Osteocyte (in vitro differentiated cells): ENCODE measurements around the gene NRG2. TPM values are rescaled to one million over a fixed set of nuclear protein-coding genes. Genes with fewer than 3 reads are reported as not detected.

Source experiments
- DNase-seq: peaks from one replicate; pipeline ENCODE4 v3.0.0; 2021; ENCODE audit warnings: mixed read lengths; ENCODE audit not compliant: unreplicated experiment; ENCODE audit errors: extremely low spot score
- H3K27ac Mint-ChIP-seq: one replicate; pipeline ENCODE4 v1.8.0; 2021; ENCODE audit warnings: mild to moderate bottlenecking, mixed read lengths; ENCODE audit not compliant: unreplicated experiment
- H3K27me3 Mint-ChIP-seq: one replicate; pipeline ENCODE4 v1.8.0; 2021; ENCODE audit warnings: mixed read lengths; ENCODE audit not compliant: unreplicated experiment
- H3K36me3 Mint-ChIP-seq: one replicate; pipeline ENCODE4 v1.8.0; 2021; ENCODE audit warnings: mixed read lengths; ENCODE audit not compliant: unreplicated experiment
- H3K4me1 Mint-ChIP-seq: one replicate; pipeline ENCODE4 v1.8.0; 2021; ENCODE audit warnings: mixed read lengths; ENCODE audit not compliant: unreplicated experiment
- H3K4me3 Mint-ChIP-seq: one replicate; pipeline ENCODE4 v1.8.0; 2021; ENCODE audit warnings: mild to moderate bottlenecking, moderate library complexity, mixed read lengths; ENCODE audit not compliant: unreplicated experiment
- H3K9me3 Mint-ChIP-seq: one replicate; pipeline ENCODE4 v1.8.0; 2021; ENCODE audit warnings: mixed read lengths; ENCODE audit not compliant: unreplicated experiment
- total RNA-seq: library from RNA; stranded (reverse); gene quantifications from 2 replicates; pipeline ENCODE4 v1.2.1, GENCODE V29; 2021
- TF ChIP-seq, protein P1 (sequence below): fragments of 200-600 bp; sonication (generic); IDR thresholded peaks from 2 replicates; pipeline ENCODE4 v1.5.0; 2021; ENCODE audit warnings: antibody characterized with exemption, mild to moderate bottlenecking, moderate library complexity

Gene NRG2
- total RNA-seq, 1 donor from 2014 or later: 0.86 TPM

DNA sequence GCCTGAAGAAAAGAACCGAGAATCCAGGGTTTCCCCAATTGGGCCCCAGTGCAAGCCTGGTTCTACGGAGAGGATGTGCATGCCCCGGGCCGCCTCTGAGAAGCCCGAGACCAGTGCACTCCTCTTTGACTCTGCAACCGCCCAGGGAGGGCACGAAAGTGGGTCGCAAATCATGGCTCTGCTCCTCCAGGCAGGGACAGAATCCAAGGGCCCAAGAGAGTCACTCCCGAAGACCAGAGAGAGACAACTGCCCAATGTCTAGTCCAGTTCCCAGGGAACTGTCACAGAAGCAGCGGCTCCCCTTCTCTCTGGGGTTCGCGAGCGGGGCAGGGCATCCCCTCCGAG lies 139.7 kb downstream of the NRG2 start:
- peaks cover 6% of the 10 kb centered on the region for H3K4me1 Mint-ChIP-seq
- TF ChIP-seq, protein P1, sequence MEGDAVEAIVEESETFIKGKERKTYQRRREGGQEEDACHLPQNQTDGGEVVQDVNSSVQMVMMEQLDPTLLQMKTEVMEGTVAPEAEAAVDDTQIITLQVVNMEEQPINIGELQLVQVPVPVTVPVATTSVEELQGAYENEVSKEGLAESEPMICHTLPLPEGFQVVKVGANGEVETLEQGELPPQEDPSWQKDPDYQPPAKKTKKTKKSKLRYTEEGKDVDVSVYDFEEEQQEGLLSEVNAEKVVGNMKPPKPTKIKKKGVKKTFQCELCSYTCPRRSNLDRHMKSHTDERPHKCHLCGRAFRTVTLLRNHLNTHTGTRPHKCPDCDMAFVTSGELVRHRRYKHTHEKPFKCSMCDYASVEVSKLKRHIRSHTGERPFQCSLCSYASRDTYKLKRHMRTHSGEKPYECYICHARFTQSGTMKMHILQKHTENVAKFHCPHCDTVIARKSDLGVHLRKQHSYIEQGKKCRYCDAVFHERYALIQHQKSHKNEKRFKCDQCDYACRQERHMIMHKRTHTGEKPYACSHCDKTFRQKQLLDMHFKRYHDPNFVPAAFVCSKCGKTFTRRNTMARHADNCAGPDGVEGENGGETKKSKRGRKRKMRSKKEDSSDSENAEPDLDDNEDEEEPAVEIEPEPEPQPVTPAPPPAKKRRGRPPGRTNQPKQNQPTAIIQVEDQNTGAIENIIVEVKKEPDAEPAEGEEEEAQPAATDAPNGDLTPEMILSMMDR: no peak
- H3K4me3 Mint-ChIP-seq: peak overlapping the region; percentile 62
- no peak for DNase-seq
- H3K36me3 Mint-ChIP-seq: no peaks in the 10 kb centered on the region
- H3K9me3 Mint-ChIP-seq: no peaks in the 10 kb centered on the region
- no peak overlapping the region for H3K27ac Mint-ChIP-seq
- H3K27me3 Mint-ChIP-seq: peaks cover 51% of the 10 kb centered on the region

DNA sequence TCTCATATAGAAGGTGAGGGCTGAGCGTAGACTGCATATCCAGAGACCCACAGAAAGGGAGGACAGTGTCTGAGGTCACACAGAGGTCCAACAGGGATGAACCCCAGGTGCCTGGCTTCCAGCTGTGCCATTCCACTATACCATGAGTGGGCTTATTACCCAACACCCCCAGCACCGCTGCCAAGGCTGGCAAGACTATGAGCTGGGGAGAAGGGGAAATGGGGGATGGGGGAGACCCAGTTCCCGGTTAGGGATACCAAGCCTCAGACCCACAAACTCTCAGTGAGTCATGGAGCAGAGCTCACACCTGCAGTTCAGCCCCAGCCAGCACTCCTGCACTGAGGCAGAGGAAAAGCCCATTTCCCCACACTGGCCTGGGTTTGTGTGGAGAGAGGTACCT lies 141.1 kb downstream of the NRG2 start:
- TF ChIP-seq, protein P1: no peak
- no peak for DNase-seq
- peaks cover 58% of the 10 kb centered on the region for H3K27me3 Mint-ChIP-seq
- no peak overlapping the region for H3K27ac Mint-ChIP-seq
- peaks cover 6% of the 10 kb centered on the region for H3K4me1 Mint-ChIP-seq
- no peaks in the 10 kb centered on the region for H3K36me3 Mint-ChIP-seq
- no peak overlapping the region for H3K4me3 Mint-ChIP-seq
- H3K9me3 Mint-ChIP-seq: no peaks in the 10 kb centered on the region

DNA sequence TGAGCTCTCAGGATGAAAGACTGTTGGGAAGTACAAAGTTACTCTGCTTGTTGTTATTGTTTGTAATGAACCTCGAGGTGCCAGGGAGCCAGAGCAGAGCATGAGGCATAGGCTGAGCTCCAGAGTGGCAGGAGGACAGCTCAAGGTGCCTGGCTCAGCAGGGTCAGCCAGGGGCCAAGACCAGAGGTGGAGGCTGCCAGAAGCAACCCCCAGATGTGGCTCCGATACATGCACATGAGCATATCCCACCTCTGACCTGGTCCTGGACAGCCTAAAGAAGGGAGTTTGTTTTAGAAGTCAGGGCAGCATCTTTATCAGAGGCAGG lies 141.9 kb downstream of the NRG2 start:
- DNase-seq: no peak
- Mint-ChIP-seq H3K4me3 (no peak overlapping the region), H3K27me3 (peaks cover 65% of the 10 kb centered on the region), H3K4me1 (peaks cover 6% of the 10 kb centered on the region), H3K9me3 (no peaks in the 10 kb centered on the region), H3K27ac (no peak overlapping the region), H3K36me3 (no peaks in the 10 kb centered on the region)
- TF ChIP-seq, protein P1: no peak

DNA sequence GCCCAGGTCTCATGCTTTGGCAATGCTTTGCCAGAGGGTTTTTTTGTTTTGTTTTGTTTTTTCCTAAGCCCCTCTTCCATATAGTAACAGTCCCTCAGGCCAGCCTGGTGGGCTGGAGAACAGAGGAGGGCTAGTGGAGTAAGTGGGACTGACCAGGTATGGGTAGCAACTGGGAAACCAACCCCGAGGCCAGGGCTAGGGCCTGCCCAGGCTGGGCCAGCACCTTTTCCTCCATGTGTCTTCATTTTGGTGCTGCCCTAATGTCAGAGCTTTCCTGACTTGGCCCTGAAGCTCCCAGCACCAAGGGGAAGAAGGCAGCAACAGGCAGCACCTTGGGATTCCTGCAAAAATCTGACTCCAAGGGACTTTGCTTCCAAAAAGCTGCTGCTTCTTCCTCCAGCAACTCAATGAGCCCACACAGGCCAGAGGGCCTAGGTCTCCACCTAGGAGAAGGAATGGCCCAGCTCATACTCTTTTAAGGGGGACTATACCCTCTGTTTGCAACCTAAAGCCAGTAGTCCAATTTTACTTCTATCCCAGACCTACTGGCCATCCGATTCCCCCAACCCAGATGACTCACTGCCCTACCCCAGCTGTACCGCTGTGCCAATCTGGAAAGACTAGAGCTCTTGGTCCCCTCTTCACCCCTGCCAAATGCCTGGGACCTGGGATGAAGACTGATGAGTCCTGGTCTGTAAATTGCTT lies 142.4 kb downstream of the NRG2 start:
- Mint-ChIP-seq H3K4me3 (no peak overlapping the region), H3K27me3 (peaks cover 69% of the 10 kb centered on the region)

DNA sequence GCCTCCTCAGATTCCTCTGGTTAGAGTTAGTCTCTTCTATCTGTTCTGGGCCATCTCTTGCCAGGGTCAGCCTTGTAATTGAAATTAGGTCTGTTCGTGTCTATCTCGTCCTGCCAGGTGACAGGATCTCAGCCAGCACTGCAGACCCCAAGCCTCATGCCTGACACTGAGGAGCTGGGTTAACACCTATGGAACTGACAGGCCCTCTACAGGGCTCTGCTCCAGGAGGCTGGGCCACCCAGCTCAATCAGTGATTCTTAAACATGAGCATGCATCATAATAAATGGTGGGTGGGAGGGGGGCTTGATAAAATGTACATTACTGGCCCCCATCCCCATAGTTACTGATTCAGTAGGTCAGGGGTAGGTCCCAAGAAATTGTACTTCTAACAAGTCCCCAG lies 144.1 kb downstream of the NRG2 start:
- Mint-ChIP-seq H3K27me3 (peaks cover 82% of the 10 kb centered on the region), H3K4me3 (no peak overlapping the region), H3K27ac (no peak overlapping the region), H3K36me3 (no peaks in the 10 kb centered on the region), H3K4me1 (peaks cover 6% of the 10 kb centered on the region), H3K9me3 (no peaks in the 10 kb centered on the region)
- DNase-seq: no peak
- TF ChIP-seq, protein P1: no peak

More for the DNA sequence above, 142.4 kb downstream of the NRG2 start:
- TF ChIP-seq, protein P1: no peak
- DNase-seq: no peak
- peaks cover 6% of the 10 kb centered on the region for H3K4me1 Mint-ChIP-seq
- H3K36me3 Mint-ChIP-seq: no peaks in the 10 kb centered on the region
- H3K27ac Mint-ChIP-seq: no peak overlapping the region
- no peaks in the 10 kb centered on the region for H3K9me3 Mint-ChIP-seq
